Stomach (tissue), 9 donors: Measurements from ENCODE around the gene NRCAM. TPM values are rescaled to one million over a fixed set of nuclear protein-coding genes. Genes with fewer than 3 reads are reported as not detected.

Experiments
- DNase-seq, 2 donors: peaks; one replicate each; pipeline versions ENCODE4 v3.0.0 to v3.0.0-alpha.2; 2013 to 2019
- H3K27ac ChIP-seq, 5 donors: fragments of 200-600 bp in 4 of 5; sonication (generic) in 4 of 5; one replicate each; pipeline ENCODE4 v1.5.1; 2013 to 2019; ENCODE audit warnings: mild to moderate bottlenecking in 1 of 5, moderate library complexity in 1 of 5
- H3K27me3 ChIP-seq, 3 donors: fragments of 200-600 bp; sonication (generic); one replicate each; pipeline ENCODE4 v1.5.1; 2017 to 2019; ENCODE audit warnings: mixed run types in 1 of 3
- H3K36me3 ChIP-seq, 4 donors: fragments of 200-600 bp; sonication (generic); 1 replicate in 3 of 4; 2 replicates in 1 of 4; pipeline ENCODE4 v1.5.1; 2016 to 2019
- H3K4me1 ChIP-seq, 4 donors: fragments of 200-600 bp; sonication (generic); one replicate each; pipeline ENCODE4 v1.5.1; 2016 to 2019
- H3K4me3 ChIP-seq, 4 donors: fragments of 200-600 bp; sonication (generic) in 3 of 4; one replicate each; pipeline ENCODE4 v1.5.1; 2016 to 2019; ENCODE audit warnings: mild to moderate bottlenecking in 1 of 4
- H3K9me3 ChIP-seq, 4 donors: fragments of 200-600 bp; sonication (generic); one replicate each; pipeline ENCODE4 v1.5.1; 2016 to 2019
- EP300 ChIP-seq: sonication (generic); formaldehyde crosslinking; IDR thresholded peaks from one replicate; pipeline ENCODE4 v1.6.1; 2017; ENCODE audit warnings: antibody characterized with exemption
- POLR2A ChIP-seq, 4 donors: fragments of 450-650 bp; IDR thresholded peaks; one replicate each; pipeline ENCODE4 v1.6.1; 2016; ENCODE audit warnings: antibody characterized with exemption in 4 of 4, control low read depth in 2 of 4, mild to moderate bottlenecking in 1 of 4, moderate library complexity in 1 of 4
- POLR2AphosphoS5 ChIP-seq, 3 donors: sonication (generic); formaldehyde crosslinking; IDR thresholded peaks; one replicate each; pipeline ENCODE4 v1.6.1; 2016; ENCODE audit warnings: antibody characterized with exemption in 3 of 3
- WGBS, 5 donors: extraction: QIAGEN DNeasy Blood & Tissue Kit in 3 of 5; methylation state at CpG; one replicate each; pipeline versions ENCODE4 v1.1.5 to v1.1.7; 2013 to 2018; 5-methylcytosine and 5-hydroxymethylcytosine counted together
- intact Hi-C: fragments of 100-400 bp; cut with DNase I; formaldehyde crosslinking; loops from one replicate; pipeline ENCODE4 v1.15.1; 2023; ENCODE audit warnings: low total_unique reads
- polyA plus RNA-seq, 3 donors: library from polyadenylated mRNA; stranded (reverse); fragments of 200-250 nt; gene quantifications; one replicate each; pipeline ENCODE4 v1.2.3, GENCODE V29; 2013
- total RNA-seq, 5 donors: library from RNA; depleted of rRNA; stranded (reverse); fragments of >200 nt; gene quantifications; one replicate each; pipeline versions ENCODE4 v1.1.0 to v1.2.3, GENCODE V29; 2014 to 2016
- TF ChIP-seq, protein P1 (sequence below), 7 experiments: fragments of 450-650 bp in 4 of 7; fragments of 200-600 bp in 3 of 7; sonication (generic) in 3 of 7; IDR thresholded peaks; one replicate each; pipeline ENCODE4 v1.5.1; 2016 to 2019; ENCODE audit warnings: antibody characterized with exemption in 7 of 7, control low read depth in 2 of 7, mild to moderate bottlenecking in 1 of 7
- donor health status: healthy with polysubstance abuse.
- donor health status: Bipolar disorder and iron deficiency.
- donor health status: healthy.

The NRCAM gene
- total and polyA plus RNA-seq, 8 donors, result 1.2 to 9.4 (median 2.3) TPM

GRCh38 chr7:108310351-108310750, 145.9 kb downstream of the NRCAM start:
- no peaks in the 10 kb centered on the region for H3K27me3 ChIP-seq
- H3K36me3 ChIP-seq, result no peaks in the 10 kb centered on the region
- no peak for DNase-seq
- no peaks in the 10 kb centered on the region for H3K9me3 ChIP-seq
- intact Hi-C loops, result no loop called here
- no peak overlapping the region for H3K4me3 ChIP-seq
- peak overlapping the region in 1 of 5 donors; percentile 46 for H3K27ac ChIP-seq
- WGBS, 5 donors, result 33 to 46% (median 44%) methylated on average over 2 of the region's 2 CpGs
- no peaks in the 10 kb centered on the region for H3K4me1 ChIP-seq
- no peak for TF ChIP-seq EP300
- TF ChIP-seq POLR2A (IDR thresholded peaks at IDR 0.05), result no peak
- TF ChIP-seq POLR2AphosphoS5 (IDR thresholded peaks at IDR 0.05), result no peak
- TF ChIP-seq, protein P1, sequence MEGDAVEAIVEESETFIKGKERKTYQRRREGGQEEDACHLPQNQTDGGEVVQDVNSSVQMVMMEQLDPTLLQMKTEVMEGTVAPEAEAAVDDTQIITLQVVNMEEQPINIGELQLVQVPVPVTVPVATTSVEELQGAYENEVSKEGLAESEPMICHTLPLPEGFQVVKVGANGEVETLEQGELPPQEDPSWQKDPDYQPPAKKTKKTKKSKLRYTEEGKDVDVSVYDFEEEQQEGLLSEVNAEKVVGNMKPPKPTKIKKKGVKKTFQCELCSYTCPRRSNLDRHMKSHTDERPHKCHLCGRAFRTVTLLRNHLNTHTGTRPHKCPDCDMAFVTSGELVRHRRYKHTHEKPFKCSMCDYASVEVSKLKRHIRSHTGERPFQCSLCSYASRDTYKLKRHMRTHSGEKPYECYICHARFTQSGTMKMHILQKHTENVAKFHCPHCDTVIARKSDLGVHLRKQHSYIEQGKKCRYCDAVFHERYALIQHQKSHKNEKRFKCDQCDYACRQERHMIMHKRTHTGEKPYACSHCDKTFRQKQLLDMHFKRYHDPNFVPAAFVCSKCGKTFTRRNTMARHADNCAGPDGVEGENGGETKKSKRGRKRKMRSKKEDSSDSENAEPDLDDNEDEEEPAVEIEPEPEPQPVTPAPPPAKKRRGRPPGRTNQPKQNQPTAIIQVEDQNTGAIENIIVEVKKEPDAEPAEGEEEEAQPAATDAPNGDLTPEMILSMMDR (IDR thresholded peaks at IDR 0.05), result no peak

- WGBS, 5 donors, result 67 to 77% (median 75%) methylated on average over 2 of the region's 2 CpGs
- intact Hi-C loops, result no loop called here
- Histone ChIP-seq H3K27me3 (no peaks in the 10 kb centered on the region), H3K4me1 (no peaks in the 10 kb centered on the region), H3K27ac (peak overlapping the region in 1 of 5 donors; percentile 17), H3K36me3 (no peaks in the 10 kb centered on the region), H3K4me3 (no peak overlapping the region), H3K9me3 (no peaks in the 10 kb centered on the region)
- TF ChIP-seq POLR2AphosphoS5 (IDR thresholded peaks at IDR 0.05) (peak in 1 of 3 donors; percentile 28), EP300 (no peak)
- DNase-seq, result no peak
These were observed 147.3 kb downstream of the NRCAM start for GRCh38 chr7:108308903-108309302.

DNA sequence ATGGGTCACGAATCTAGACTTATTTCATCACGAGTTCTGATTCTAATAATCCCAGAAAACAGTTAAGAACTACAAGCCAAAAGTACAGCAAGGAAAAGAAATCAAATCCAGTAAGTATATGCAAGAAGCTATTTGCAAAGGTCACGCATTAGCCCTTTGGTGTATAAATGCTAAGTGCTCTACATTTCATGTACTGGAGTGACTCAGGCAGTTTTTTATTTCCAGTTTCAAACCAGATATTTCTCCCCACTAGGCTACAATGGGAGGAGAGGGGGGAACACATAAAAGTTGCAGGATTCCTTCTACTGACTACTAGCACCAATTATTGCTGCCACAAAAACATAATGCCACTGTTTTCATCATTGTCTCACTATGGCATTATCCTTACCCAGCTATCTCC, 148.0 kb downstream of the NRCAM start:
- no peak overlapping the region for H3K4me3 ChIP-seq
- no peaks in the 10 kb centered on the region for H3K36me3 ChIP-seq
- peak overlapping the region in 1 of 5 donors; percentile 17 for H3K27ac ChIP-seq
- no peak for DNase-seq
- H3K4me1 ChIP-seq, result no peaks in the 10 kb centered on the region
- TF ChIP-seq EP300 (no peak), POLR2A (IDR thresholded peaks at IDR 0.05) (no peak)
- TF ChIP-seq, protein P1 (IDR thresholded peaks at IDR 0.05), result no peak
- no peaks in the 10 kb centered on the region for H3K27me3 ChIP-seq
- WGBS, 5 donors, result 86 to 95% (median 91%) methylated on average over 3 of the region's 3 CpGs
- no peaks in the 10 kb centered on the region for H3K9me3 ChIP-seq
- intact Hi-C loops, result no loop called here

DNA sequence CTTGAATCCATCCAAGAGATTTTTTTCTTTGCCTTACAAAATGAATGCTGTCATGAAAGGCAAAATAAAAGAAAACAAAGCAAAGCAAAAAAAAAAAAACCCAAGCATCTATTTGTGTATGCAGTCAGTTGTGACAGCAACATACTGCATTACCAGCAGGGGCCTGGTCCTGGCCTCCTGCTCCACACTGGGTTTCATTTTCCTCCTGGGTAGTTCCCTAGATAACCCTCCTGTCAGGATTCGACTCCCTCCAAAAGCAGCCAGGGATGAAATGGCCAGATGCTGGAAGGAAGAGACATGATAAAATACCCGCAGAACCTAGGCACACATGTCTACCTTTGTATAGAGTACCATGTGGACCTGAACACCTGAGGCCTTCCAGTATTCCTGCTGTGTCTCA, 148.6 kb downstream of the NRCAM start:
- DNase-seq, result no peak
- intact Hi-C loops, result no loop called here
- TF ChIP-seq POLR2A (IDR thresholded peaks at IDR 0.05), result no peak
- TF ChIP-seq, protein P1 (IDR thresholded peaks at IDR 0.05), result no peak
- TF ChIP-seq POLR2AphosphoS5 (IDR thresholded peaks at IDR 0.05), result no peak
- TF ChIP-seq EP300, result no peak
- WGBS, 5 donors, result 44 to 77% (median 49%) methylated on average over 2 of the region's 2 CpGs
- H3K9me3 ChIP-seq, result no peaks in the 10 kb centered on the region
- H3K27ac ChIP-seq, result no peak overlapping the region
- no peaks in the 10 kb centered on the region for H3K4me1 ChIP-seq
- H3K27me3 ChIP-seq, result no peaks in the 10 kb centered on the region
- H3K4me3 ChIP-seq, result no peak overlapping the region
- no peaks in the 10 kb centered on the region for H3K36me3 ChIP-seq

DNA sequence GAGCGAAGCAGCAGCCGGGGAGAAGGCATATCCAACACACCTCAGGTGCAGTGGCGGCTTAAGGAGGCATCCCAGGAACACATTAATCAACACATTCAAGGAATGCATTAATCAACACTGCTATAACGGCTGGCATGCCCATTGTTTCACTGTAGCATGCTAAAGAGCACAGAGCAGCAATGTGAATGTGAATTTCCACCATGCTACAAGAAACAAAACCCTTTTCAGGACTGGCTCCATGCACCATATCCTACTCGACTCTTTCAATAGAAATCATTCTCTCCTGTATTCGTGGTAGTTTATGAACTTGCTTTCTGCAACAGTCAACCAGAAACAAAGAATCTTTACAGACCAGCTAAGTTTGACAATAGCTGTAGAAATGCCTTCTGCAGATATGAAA, 149.0 kb downstream of the NRCAM start:
- no peaks in the 10 kb centered on the region for H3K9me3 ChIP-seq
- H3K36me3 ChIP-seq, result no peaks in the 10 kb centered on the region
- 71 to 75% (median 72%) methylated on average over 6 of the region's 6 CpGs for WGBS, 5 donors
- no peak overlapping the region for H3K4me3 ChIP-seq
- TF ChIP-seq POLR2AphosphoS5 (IDR thresholded peaks at IDR 0.05) (no peak), POLR2A (IDR thresholded peaks at IDR 0.05) (no peak), EP300 (no peak)
- TF ChIP-seq, protein P1 (IDR thresholded peaks at IDR 0.05), result no peak
- DNase-seq, result no peak
- H3K27me3 ChIP-seq, result no peaks in the 10 kb centered on the region
- intact Hi-C loops, result no loop called here
- H3K4me1 ChIP-seq, result no peaks in the 10 kb centered on the region
- no peak overlapping the region for H3K27ac ChIP-seq
